Neutrophil (primary cell): Measurements from ENCODE around the gene KCNG4.

Experiments used
- H3K27ac ChIP-seq: fragments of 200-600 bp; sonication (generic); 2 replicates; pipeline ENCODE4 v1.5.1; 2016; ENCODE audit warnings: mild to moderate bottlenecking, moderate library complexity
- H3K27me3 ChIP-seq: fragments of 200-600 bp; sonication (generic); 2 replicates; pipeline ENCODE4 v1.6.0; 2016; ENCODE audit warnings: mild to moderate bottlenecking
- H3K36me3 ChIP-seq: fragments of 200-600 bp; sonication (generic); 2 replicates; pipeline ENCODE4 v1.5.1; 2017
- H3K4me1 ChIP-seq, 2 experiments: fragments of 200-600 bp in 1 of 2; sonication (generic) in 1 of 2; 1 replicate in 1 of 2; 2 replicates in 1 of 2; pipeline versions ENCODE4 v1.5.1 to v1.6.1; 2013 to 2016; ENCODE audit warnings: low read depth in 1 of 2, low read length in 1 of 2, mild to moderate bottlenecking in 1 of 2, moderate library complexity in 1 of 2; ENCODE audit not compliant: control insufficient read depth in 1 of 2, insufficient read depth in 1 of 2
- H3K4me3 ChIP-seq, 2 experiments: fragments of 200-600 bp in 1 of 2; sonication (generic) in 1 of 2; 1 replicate in 1 of 2; 2 replicates in 1 of 2; pipeline ENCODE4 v1.5.1; 2013 to 2016; ENCODE audit warnings: low read depth in 1 of 2, low read length in 1 of 2, mild to moderate bottlenecking in 1 of 2, moderate library complexity in 1 of 2
- H3K9me3 ChIP-seq: fragments of 200-600 bp; sonication (generic); 2 replicates; pipeline ENCODE4 v1.5.1; 2016
- TF ChIP-seq, protein P1 (sequence below): fragments of 200-600 bp; sonication (generic); IDR thresholded peaks from 2 replicates; pipeline ENCODE4 v1.5.1; 2016; ENCODE audit warnings: antibody characterized with exemption

Gene KCNG4

DNA sequence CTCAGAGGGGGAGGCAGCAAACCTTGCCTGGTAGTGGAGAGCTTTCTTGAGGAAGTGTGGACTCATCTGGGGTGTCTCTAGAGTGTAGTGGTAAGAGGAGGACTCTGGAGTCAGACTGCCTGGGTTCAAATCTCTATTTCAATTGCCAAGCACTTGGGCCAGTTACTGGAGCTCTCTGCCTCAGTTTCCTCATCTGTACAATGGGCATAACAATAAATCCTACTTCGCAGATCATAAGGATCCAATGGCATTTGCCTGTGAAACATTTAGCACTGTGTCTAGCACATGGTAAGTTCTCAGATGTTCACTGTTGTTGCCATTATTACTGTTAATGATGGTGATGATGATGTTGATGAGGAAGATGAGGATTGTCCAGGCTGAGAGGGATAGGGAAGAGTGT lies 31.2 kb upstream of the KCNG4 start:
- Histone ChIP-seq H3K9me3 (no peaks in the 10 kb centered on the region), H3K27ac (no peak overlapping the region), H3K36me3 (no peaks in the 10 kb centered on the region), H3K27me3 (peaks cover 55% of the 10 kb centered on the region), H3K4me1 (no peaks in the 10 kb centered on the region), H3K4me3 (no peak overlapping the region)
- TF ChIP-seq, protein P1, sequence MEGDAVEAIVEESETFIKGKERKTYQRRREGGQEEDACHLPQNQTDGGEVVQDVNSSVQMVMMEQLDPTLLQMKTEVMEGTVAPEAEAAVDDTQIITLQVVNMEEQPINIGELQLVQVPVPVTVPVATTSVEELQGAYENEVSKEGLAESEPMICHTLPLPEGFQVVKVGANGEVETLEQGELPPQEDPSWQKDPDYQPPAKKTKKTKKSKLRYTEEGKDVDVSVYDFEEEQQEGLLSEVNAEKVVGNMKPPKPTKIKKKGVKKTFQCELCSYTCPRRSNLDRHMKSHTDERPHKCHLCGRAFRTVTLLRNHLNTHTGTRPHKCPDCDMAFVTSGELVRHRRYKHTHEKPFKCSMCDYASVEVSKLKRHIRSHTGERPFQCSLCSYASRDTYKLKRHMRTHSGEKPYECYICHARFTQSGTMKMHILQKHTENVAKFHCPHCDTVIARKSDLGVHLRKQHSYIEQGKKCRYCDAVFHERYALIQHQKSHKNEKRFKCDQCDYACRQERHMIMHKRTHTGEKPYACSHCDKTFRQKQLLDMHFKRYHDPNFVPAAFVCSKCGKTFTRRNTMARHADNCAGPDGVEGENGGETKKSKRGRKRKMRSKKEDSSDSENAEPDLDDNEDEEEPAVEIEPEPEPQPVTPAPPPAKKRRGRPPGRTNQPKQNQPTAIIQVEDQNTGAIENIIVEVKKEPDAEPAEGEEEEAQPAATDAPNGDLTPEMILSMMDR = no peak

DNA sequence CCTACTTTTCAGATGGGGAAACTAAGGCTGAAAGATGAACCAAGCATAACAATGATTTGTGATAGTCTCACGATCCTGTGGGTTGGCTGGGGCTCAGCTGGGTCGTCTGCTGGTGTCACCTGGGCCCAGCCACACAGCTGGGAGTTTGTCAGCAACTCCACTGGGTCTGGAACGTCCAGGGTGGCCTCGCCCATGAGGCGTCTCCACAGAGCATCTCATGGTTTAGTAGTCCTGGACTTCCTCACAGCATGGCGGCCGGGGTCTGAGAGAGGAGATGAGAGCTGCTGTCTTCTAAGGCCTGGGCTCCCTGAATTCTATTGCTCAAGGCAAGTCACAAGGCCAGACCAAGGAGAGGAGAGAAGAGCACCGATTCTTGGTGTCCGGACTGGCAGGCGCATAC lies 30.7 kb upstream of the KCNG4 start:
- H3K4me1 ChIP-seq = no peaks in the 10 kb centered on the region
- H3K36me3 ChIP-seq = no peaks in the 10 kb centered on the region
- H3K4me3 ChIP-seq = no peak overlapping the region
- H3K27ac ChIP-seq = no peak overlapping the region
- no peaks in the 10 kb centered on the region for H3K9me3 ChIP-seq
- H3K27me3 ChIP-seq = peaks cover 57% of the 10 kb centered on the region
- TF ChIP-seq, protein P1 = no peak

DNA sequence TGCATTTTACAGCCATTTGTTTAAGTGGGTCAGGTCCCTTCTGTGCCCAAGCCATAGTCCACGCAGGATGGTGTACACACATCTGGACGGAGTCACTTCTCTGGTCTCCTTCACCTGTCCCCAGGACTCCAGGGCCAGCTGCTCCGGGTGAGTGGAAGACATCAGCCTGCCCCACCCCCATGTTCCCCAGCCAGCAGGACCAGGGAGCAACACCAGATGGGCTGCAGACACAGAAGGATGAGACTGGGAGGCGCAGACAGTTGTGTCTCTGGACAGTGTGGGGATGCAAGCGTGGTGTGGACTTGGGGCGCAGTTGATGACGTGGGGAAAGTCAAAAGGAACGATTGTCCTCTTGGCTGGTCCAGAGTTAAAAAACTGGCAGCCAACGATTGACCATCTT lies 30.3 kb upstream of the KCNG4 start:
- Histone ChIP-seq H3K27me3 (peaks cover 57% of the 10 kb centered on the region), H3K36me3 (no peaks in the 10 kb centered on the region), H3K4me1 (no peaks in the 10 kb centered on the region)

DNA sequence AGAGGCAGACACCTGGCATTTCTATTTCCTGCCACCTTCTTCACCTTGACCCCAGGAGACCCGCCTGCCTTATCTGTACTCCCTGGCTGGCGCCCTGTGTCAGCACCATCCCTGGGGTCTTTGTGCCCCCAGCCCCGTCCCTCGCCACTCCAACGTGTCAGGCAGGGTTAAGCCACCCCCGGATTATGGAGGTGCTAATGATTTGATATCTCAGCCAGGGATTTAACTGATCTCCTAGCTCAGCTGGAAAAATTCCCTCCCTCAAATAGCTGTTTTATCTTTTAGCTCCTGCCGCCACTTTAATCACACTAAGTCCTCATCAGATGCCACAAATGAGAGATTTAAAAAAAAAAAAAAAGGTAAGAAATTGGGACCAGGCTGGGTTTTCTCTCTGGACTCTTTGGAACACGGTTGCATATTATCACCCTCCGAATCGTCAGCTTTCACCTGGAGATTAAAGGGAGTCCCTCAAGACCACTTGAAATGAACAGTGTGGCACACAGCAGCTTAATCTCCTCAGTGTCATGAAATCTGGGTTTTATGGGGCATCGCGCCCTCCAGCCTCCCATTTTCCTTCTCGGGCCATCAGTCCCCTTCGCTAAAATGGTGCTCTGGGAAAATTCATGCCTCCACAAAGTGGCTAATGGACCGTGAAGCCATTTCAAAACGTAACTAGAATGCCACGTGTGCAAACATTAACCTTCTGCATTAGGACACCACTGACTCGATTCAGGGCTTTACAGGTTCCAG lies 28.7 kb upstream of the KCNG4 start:
- Histone ChIP-seq H3K4me3 (no peak overlapping the region), H3K9me3 (no peaks in the 10 kb centered on the region), H3K36me3 (no peaks in the 10 kb centered on the region), H3K27ac (no peak overlapping the region), H3K27me3 (peaks cover 50% of the 10 kb centered on the region), H3K4me1 (no peaks in the 10 kb centered on the region)
- TF ChIP-seq, protein P1 = no peak

More for the DNA sequence above, 30.3 kb upstream of the KCNG4 start:
- no peak overlapping the region for H3K27ac ChIP-seq
- no peaks in the 10 kb centered on the region for H3K9me3 ChIP-seq
- H3K4me3 ChIP-seq = no peak overlapping the region
- TF ChIP-seq, protein P1 = no peak

DNA sequence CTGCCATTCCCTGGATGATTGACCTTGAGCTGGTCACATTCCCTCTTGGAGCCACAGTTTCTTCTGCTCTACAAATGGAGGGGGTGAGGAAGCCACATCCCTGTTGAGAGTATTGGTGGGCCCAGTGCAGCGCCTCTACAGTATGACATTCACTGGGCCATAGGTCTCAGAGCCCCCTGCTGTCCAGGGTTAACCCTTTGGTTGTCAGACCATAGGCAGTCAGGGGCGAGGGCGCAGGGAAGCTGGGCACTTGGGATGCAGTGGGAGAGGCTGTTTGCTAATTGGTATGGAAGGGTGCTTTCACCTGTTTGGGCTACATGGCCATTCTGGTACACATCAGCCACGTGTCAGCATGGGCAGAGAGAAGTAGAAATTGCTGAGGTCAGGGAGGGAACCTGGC lies 27.6 kb upstream of the KCNG4 start:
- no peaks in the 10 kb centered on the region for H3K36me3 ChIP-seq
- H3K4me1 ChIP-seq = no peaks in the 10 kb centered on the region
- no peaks in the 10 kb centered on the region for H3K9me3 ChIP-seq
- no peak overlapping the region for H3K27ac ChIP-seq
- H3K4me3 ChIP-seq = no peak overlapping the region
- peaks cover 39% of the 10 kb centered on the region for H3K27me3 ChIP-seq
- TF ChIP-seq, protein P1 = no peak
